Left renal pelvis (tissue), 4 donors: ENCODE data around the gene CFAP20. TPM values are rescaled to one million over a fixed set of nuclear protein-coding genes. Genes with fewer than 3 reads are reported as not detected.
"Not testable (repeated sequence)": the region's sequence is repeated elsewhere in the genome, so short reads cannot be mapped to it uniquely, and the experiment has no call there.

ENCODE experiments used
- DNase-seq, 4 donors: peaks; one replicate each; pipeline ENCODE4 v3.0.0-alpha.2; 2013; ENCODE audit warnings: low read depth in 4 of 4, low spot score in 3 of 4
- polyA plus RNA-seq, 4 donors: library from polyadenylated mRNA; unstranded; fragments of 120-200 nt; gene quantifications; one replicate each; pipeline ENCODE4 v1.2.1, GENCODE V29; 2013; ENCODE audit not compliant: insufficient read length in 4 of 4

CFAP20 gene
- polyA plus RNA-seq, 4 donors = 63.0 to 80.3 (median 71.9) TPM

DNA sequence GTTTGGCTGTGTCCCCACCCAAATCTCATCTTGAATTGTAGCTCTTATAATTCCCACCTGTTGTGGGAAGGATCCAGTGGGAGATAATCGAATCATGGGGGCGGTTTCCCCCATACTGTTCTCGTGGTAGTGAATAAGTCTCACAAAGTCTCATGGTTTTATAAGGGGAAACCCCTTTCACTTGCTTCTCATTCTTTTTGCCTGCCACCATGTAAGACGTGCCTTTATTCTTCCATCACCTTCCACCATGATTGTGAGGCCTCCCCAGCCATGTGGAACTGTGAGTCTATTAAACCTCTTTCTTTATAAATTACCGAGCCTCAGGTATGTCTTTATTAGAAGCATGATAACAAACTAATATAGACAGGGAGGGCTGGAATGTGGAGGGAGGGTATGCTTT, 57.0 kb downstream of the CFAP20 start:
- not testable (repeated sequence) for DNase-seq

DNA sequence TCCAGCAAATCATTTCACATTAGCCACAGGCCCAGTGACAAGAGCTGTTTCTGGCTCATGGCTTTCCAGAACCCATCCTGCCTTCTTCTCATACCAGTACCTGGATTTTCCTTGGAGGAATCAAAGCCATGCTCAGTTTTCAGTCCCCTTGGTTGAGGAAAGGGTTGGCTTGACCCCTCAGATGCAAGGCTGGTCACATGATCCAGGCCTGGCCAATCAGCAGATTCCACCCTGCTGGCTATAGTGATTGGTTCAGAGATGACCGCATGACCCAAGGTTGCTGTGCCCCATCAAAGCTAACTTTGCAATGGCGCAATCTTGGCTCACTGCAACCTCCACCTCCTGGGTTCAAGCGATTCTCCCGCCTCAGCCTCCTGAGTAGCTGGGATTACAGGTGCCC, 58.6 kb downstream of the CFAP20 start:
- DNase-seq = no peak

Other genes starting within 250 kb of the CFAP20 start
- gene CNGB1, start 158.3 kb downstream of the CFAP20 start, polyA plus RNA-seq = under 1 TPM in 2 of 4 donors, not detected in 2; 0.11 to 0.18 TPM
- gene ZNF319, start 128.7 kb downstream of the CFAP20 start, polyA plus RNA-seq = 10 to 100 TPM in 3 of 4 donors, 1 to 10 TPM in 1; 9.5 to 12.9 (median 10.5) TPM
- gene USB1, start 128.0 kb downstream of the CFAP20 start, polyA plus RNA-seq = 10 to 100 TPM; 20.8 to 23.3 (median 22.1) TPM
- gene MMP15, start 103.6 kb downstream of the CFAP20 start, polyA plus RNA-seq = 10 to 100 TPM; 12.0 to 19.0 (median 13.0) TPM
- gene CSNK2A2, start 68.7 kb upstream of the CFAP20 start, polyA plus RNA-seq = 10 to 100 TPM; 44.3 to 76.8 (median 69.0) TPM
- under 1 TPM in 1 of 4 donors, not detected in 3; 0.12 TPM for gene PRSS54, start 165.6 kb upstream of the CFAP20 start, polyA plus RNA-seq